ENCODE measurements around the gene C6orf52.
"Not testable (repeated sequence)": the region's sequence is repeated elsewhere in the genome, so short reads cannot be mapped to it uniquely, and the experiment has no call there.

The C6orf52 gene

DNA sequence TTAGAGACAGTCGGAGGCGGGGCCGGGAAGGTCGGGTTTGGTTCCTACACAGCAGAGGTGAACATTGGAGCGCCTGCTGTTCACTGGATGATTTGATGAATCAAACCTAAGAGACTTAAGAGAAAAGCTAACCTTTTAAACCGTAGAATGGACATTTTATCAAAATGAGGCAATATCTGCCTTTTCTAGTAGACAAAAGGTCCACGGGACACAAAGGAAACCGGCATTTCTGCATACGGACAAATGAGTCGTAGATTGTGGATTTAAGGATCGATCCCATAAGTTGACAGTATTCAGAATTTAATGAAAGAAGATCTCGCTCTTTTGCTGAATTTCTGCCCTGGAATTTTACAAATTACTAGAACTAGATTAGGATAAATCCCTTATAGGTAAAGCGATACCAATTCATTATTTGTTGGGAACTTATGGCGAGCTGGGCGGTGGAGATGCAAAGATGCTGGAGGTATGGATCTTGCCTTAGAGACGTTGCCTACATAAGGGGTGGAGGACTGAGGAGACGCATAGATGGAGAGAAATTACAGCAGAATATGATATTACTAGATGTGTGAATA is 756 bp upstream of the C6orf52 start:
- DNase-seq, result no peak

DNA sequence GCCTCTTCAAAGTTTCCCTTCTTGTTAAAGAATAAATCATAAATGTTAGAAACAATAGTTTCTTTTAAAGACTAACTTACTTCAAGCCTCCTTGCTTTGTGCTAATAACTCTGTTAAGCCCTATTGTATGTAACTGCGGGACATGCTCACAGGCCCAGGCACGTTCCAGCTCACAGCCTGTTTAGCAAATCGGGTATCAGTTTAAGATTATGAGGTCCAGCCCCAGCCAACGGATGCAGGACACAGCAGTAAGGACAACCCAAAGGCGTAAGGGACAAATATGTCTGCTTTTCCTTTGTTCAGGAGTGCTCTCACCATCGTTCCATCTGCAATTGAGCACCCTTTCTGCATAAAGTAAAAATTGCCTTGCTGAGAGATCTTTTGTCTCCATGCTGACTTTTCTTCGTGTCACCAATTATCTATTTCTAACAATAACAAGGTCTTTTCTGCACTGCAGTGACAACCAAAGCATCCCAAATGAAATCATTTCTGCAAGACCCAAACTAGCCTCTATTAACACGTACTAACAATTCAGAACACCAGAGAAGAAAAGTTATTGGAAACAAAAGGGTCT is 1.4 kb downstream of the C6orf52 start:
- no peak for DNase-seq

- no peak for DNase-seq
Measured at GRCh38 chr6:10690651-10691445, 3.6 kb downstream of the C6orf52 start.

GRCh38 chr6:10687582-10687981 is 6.8 kb downstream of the C6orf52 start:
- DNase-seq, result no peak

DNA sequence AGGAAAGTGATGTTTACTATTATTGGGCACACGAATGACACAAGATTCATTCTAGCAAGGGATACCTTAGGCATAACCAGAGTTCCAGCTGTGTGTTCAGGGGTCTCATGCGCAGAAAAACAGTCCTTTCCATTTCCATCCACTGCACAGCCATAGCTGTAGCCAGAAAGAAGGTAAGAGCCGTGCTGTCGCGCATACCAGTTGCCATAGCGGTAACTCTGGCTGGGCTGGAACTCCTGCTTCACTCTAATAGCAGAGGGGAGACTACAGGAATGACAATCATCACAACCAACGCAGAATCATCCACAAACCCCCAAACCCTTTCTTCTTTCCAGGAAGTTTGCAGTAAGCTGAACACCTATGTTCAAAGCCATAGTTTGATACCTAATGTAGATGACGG is 7.5 kb downstream of the C6orf52 start:
- no peak for DNase-seq

- DNase-seq, result no peak
Measured at GRCh38 chr6:10685092-10685915, 9.1 kb downstream of the C6orf52 start.

- DNase-seq, result no peak
Measured at GRCh38 chr6:10684618-10685017, 9.8 kb downstream of the C6orf52 start.

DNA sequence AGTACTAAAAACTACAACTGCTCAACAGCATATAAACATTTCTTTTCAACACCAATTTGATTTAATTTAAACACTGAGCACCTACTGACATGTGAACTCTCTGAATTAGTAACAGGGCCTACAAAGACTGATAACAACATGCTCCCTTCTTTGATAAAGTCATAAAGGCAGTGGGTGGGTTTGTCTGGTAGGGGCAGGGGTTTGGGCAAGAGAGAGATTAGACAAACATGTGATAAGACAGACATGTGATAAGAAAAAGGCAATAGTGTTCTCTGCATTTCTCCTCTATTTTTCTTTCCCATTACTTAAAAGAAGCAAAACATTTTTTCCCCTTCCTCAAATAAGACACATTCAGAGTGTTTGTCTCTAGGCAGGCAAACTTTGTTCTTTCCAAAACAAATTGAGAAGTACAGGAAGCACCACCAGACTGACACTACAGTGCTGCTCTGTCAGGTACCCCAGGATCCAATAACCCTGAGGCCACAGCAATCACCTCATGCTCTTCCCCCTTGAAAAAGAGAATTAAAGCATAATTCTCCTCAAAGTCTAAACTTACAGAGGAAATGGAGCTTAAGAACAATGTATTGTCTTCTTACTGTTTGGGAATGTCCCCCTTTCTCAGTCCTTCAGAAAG is 11.9 kb downstream of the C6orf52 start:
- no peak for DNase-seq

- DNase-seq, result no peak
Measured at GRCh38 chr6:10681795-10682194, 12.6 kb downstream of the C6orf52 start.

- no peak for DNase-seq
Measured at GRCh38 chr6:10678456-10678855, 16.0 kb downstream of the C6orf52 start.

DNA sequence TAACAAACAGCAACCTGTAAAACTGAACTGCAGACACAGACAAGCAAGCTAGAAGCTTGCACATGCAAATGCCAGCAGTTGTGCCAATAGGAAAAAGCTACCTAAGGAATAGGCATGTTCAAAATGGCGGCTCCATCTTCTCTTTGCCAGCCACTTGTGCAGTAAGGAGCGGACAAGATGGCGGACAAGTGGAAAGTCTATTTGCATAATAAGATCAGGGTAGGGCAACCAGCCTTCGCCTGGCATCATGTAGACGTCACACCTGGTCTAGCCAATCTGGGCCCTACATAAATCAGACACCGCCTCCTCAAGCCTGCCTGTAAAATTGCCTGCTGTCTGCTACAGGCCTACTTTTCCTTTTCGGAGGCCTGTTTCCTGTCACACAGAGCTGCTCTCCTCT is 18.0 kb downstream of the C6orf52 start:
- no peak for DNase-seq

DNA sequence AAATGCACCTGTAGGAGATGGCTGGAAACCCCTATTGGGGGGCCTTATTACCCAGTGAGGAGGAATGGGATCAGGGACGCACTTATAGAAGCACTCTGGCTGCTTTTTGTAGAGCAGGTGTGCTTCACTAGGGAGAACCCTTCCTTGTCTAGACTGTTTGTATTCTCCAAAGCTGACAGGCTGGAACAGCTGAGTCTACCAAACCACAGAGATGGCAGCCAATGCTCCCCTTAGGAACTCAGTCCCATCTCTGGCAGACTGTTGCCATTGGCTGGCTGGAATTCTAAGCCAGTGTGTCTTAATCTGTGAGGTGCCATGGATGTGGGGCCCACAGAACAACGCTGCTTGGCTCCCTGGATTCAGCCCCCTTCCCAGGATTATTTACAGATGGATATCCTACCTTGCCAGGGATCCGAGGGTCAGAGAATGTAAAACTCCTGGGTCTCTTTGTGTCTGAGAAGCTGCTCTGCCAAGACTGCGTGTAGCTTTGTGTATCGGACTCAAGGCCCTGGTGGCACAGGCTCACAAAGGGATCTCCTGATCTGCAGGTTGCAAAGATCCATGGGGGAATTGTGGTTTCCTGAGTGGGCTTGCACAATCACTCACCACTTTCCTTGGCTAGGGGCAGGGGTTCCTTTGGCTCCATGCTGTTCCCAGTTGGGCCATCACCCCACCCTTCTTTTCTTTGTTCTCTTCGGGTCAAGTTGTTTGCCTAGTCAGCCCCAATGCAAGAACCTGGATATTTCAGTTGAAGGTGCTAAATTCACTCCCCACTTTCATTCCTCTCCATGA is 26.1 kb downstream of the C6orf52 start:
- DNase-seq, result no peak

DNA sequence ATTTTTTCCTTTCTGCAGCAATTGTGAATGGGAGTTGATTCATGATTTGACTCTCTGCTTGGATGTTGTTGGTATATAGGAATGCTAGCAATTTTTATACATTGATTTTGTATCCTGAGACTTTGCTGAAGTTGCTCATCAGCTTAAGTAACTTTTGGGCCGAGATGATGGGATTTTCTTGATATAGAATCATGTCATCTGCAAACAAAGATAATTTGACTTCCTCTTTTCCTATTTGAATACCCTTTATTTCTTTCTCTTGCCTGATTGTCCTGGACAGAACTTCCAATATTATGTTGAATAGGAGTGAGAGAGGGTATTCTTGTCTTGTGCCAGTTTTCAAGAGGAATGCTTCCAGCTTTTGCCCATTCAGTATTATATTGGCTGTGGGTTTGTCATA is 28.8 kb downstream of the C6orf52 start:
- DNase-seq, result not testable (repeated sequence)

- DNase-seq, result no peak
Measured at GRCh38 chr6:10662742-10663141, 31.7 kb downstream of the C6orf52 start.

- no peak for DNase-seq
Measured at GRCh38 chr6:10662207-10662606, 32.2 kb downstream of the C6orf52 start.

DNA sequence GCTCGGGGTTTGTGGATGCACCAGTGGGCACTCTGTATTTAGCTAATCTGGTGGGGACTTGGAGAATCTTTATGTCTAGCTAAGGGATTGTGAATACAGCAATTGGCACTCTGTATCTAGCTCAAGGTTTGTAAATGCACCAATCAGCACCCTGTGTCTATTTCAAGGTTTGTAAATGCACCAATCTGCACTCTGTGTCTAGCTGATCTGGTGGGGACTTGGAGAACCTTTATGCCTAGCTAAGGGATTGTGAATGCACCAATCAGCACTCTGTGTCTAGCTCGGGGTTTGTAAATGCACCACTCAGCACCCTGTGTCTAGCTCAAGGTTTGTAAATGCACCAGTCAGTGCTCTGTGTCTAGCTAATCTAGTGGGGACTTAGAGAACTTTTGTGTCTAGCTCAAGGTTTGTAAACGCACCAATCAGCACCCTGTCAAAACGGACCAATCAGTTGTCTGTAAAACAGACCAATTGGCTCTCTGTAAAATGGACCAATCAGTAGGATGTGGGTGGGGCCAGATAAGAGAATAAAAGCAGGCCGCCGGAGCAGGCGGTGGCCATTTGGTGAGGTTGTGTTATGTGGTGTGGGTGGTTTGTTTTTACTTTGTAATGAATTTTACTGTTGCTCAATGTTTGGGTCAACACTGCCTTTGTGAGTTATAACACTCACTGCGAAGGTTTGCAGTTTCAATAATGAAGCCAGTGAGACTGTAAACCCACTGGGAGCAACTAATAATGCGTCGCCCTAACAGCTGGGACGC is 33.8 kb downstream of the C6orf52 start:
- DNase-seq, result not testable (repeated sequence)

- DNase-seq, result peak; percentile 30
Measured at GRCh38 chr6:10659699-10660348, 34.6 kb downstream of the C6orf52 start.

- no peak for DNase-seq
Measured at GRCh38 chr6:10658910-10659698, 35.3 kb downstream of the C6orf52 start.

- DNase-seq, result no peak
Measured at GRCh38 chr6:10655508-10656055, 38.8 kb downstream of the C6orf52 start.

DNA sequence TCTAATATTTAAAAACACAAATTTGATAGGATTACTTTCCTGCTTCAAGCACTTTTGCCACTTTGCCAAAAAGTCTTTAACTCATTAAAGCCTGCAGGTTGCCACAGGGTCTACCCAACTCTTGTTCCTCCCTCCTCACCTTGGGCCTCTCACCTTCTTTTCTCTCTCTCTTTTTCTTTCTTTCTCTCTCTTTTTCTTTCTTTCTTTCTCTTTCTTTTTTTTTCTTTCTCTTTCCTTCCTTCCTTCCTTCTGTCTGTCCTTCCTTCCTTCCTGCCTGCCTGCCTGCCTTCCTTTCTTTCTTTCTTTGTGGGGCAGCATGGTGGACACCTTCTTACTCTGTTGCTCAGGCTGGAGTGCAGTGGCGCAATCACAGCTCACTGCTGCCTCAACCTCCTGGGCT is 50.2 kb downstream of the C6orf52 start:
- DNase-seq, result no peak

Measured in NCI-H510A (cell line).